Fibroblast of skin of abdomen (primary cell): ENCODE results near the gene MTA3.

Experiments
- DNase-seq: peaks from one replicate; pipeline ENCODE4 v3.0.0-alpha.2; 2013

Gene MTA3

GRCh38 chr2:42762823-42763804 lies 194.7 kb downstream of the MTA3 start:
- DNase-seq, result no peak

- DNase-seq, result no peak
These were observed 195.7 kb downstream of the MTA3 start, which contains the start of gene OXER1 for GRCh38 chr2:42764096-42764495. OXER1 (minus strand) TSS chr2:42764135; CDS start chr2:42764062, 73 bp downstream.

GRCh38 chr2:42764901-42765300 lies 196.5 kb downstream of the MTA3 start:
- DNase-seq, result no peak

DNA sequence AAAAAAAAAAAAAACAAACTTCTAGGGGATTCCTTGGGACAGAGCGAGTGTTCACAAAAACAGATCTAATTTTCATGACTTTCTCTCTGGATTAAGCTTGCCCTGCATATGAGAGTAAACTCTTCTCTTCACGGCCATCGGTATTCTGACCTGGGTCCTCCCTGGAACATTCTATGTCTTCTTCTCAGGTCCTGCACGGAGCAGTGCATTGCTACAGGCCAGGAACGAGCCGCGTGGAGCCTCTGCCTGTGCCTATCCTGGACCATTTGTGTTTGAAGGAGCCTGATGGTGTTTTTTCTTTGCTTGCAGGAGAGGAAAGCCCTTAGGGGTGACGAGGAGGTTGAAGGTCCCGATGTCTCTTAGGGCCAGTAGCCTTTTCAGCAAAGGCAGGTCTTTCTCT lies 197.3 kb downstream of the MTA3 start:
- no peak for DNase-seq

DNA sequence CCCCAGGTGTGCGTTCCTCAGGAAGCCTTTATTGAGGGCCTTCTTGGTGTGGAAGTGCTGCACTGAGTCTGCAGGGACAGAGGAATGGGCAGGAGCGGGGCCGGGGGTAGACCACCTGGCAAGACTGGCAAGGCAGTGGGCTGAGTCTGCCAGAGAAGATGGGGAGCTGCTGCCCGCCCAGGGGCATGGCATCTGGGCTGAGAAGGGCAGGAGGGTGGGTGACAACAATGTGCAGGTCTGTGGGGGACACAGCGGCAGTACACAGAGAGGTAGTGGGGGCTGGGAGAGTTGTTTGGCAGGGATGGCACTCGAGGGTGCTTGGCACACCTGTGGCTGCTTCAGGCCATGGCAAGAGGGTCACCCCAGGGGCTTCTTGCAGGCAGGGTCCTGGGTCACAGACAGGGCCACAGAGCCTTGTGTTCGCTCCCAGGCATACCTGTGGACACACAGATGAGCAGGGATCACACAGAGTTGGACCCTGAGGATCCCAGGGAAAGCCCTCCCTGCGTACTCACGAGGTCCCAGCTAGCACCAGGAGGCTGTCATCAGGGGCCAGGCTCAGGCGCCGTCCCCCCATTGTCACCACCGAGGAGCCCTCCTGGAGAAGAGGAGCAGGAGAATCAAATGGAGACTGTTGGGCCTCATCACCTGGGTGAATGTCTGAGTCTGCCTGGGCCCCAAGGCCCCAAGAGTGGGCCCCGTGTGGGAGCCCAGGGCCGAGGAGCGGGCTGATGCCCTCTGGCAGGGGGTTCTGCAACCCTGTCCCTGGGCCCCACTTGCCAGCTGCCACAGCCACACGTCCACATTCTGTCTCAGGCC lies 198.9 kb downstream of the MTA3 start:
- no peak for DNase-seq

DNA sequence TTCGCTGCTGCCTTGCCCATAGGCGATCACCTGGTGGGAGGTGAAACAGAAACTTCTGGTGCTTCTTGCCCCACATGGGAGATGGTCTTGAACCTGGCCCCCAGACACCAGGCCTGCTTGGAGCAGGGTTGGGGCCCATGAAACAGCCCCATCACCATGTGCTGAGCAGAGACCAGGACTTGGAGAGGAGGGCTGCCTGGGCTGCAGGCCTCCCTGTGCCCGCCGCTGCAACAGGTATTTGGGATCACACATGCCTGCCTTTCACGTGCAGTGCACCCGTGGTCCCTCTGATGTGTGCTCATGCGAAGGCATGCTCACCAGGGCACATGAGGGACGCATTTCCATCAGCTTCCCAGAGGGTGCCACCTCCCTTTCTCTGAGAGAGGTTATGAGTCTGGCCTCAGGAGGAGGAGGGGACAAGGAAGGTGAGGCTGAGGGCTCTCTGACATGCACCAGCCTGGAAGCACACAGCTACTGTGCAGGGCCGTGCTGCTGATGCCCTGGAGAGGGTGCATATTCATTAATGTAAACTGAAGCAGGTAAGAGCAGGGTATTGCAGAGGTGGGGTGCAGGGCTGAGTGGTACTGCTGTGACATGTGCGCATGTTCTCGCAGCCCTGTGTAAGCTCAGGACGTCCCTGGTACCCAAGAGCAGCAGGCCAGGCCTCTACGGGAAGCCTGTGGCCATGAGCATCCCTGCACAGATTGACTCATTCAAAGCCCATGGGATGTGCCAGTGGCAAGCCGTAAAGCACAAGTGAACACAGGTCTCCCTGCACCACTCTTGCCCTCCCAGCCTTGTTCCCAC lies 199.7 kb downstream of the MTA3 start:
- no peak for DNase-seq

GRCh38 chr2:42768706-42769256 lies 200.3 kb downstream of the MTA3 start:
- DNase-seq, result no peak

- DNase-seq, result no peak
These were observed 201.3 kb downstream of the MTA3 start for GRCh38 chr2:42769583-42770287.

DNA sequence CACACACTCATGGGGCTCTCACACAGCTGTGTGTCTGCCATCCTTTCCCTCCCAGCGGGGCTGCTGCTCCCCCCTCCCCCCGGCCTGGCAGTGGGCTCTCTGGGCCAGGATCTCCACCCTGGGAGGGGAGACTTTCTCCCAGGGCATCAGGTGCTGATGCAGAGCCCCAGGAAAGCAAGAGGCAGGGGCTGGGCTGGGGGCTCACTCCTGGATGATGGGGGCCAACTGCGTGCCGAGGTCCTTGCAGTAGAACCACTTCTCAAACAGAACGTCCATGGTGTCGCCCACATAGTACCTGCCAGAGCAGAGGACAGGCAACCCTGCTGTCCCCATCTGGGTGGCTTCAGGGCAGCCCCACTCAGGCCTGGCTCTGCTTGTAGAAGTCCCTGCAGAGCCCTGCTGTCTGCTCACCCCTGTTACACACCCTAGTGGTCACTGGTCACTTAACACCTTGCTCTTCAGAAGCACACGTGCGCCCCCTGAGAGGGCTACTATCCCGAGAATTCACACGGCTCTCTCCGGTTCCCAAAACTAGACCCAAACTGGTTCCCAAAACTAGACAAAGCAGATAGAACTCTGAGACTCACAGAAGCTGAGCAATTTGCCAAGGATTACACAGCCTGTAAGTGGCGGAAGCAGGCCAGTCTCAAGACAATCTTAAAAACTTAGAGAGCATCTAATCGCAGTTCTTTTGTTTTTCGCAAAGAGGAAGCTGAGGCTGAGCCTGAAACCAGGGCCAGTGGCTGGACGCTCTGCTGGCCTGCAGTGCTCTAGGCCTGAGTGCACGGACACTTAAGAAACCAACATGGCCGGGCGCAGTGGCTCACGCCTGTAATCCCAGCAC lies 202.1 kb downstream of the MTA3 start:
- DNase-seq, result peak; percentile 26

GRCh38 chr2:42771546-42772153 lies 203.2 kb downstream of the MTA3 start:
- no peak for DNase-seq

- no peak for DNase-seq
These were observed 206.8 kb downstream of the MTA3 start for GRCh38 chr2:42775186-42775585.

DNA sequence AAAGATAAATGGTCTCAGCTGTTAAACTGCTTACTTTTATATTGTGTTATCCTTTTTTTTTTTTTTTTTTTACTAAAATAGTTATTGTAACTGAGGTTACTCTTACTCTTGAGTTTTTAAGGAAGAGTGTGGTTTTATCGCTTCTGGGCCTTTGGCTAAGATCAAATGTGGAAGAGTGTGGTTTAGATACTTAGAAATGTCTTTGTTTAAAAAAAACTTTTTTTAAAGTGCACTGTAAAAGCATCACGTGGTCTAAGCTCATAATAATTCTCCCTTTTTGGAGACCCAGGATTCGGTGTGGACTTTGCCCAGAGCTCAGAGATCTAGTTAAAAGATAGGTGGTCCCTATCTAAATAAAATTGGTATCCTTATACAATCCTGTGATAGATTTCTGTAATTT lies 207.4 kb downstream of the MTA3 start:
- no peak for DNase-seq

GRCh38 chr2:42777883-42778805 lies 209.7 kb downstream of the MTA3 start:
- DNase-seq, result no peak

GRCh38 chr2:42781181-42781580 lies 212.7 kb downstream of the MTA3 start:
- DNase-seq, result no peak

GRCh38 chr2:42783511-42783910 lies 215.1 kb downstream of the MTA3 start:
- DNase-seq, result no peak

- no peak for DNase-seq
These were observed 215.9 kb downstream of the MTA3 start for GRCh38 chr2:42784204-42784880.

DNA sequence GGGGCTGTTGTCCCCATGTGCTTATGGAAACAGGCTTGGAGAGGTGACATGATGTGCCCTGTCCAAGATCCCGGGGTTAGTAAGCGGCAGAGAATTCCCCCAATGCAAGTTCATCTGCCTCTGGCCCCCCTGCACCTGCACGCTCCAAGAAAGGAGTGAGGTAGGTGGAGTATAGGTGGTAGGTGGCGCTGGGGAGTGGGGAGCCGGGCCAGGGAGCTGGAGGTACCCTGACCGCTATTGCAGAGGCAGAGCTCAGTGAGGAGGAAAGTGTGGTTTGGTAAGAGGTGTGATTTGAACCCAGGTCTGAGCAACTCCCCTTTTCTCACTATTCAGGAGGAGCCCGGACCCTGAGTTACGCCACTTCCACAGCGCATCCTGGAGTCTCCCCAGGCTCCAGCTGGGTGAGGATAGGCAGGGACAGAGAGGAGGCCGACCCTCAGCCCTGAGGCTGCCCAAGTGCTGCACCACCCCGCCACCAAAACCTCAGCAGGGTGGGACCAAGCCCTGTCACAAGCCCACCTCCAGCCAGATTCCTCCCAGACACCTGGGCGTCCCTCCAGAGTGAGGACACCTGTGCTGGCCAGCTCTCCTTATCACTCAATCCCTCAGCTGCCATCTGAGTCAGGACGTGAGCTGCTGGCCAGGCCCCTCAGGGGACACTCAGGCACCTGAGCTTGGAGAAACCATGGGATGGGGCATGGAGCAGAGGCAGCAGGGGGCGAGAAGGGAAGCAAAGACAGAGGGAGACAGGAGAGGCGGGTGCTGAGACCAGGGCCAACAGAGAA lies 218.3 kb downstream of the MTA3 start:
- no peak for DNase-seq

DNA sequence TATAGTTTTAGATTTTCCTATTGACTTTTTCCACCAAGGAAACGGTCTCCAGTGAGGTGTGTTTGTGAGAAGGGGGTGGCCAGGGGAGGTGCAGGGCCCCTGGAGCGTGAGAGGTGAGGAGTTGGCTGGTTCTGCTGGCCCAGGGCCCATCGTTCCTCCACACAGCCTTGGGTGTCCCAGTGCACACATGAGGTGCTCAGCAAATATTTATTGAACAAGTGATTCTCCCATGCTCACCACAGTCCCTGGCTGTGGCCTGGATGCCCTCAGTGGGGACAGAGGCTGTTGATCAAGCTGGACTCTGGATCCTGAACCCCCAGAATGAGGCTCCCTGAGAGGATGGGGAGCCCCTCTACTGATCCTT lies 219.0 kb downstream of the MTA3 start:
- no peak for DNase-seq
